ENCODE measurements around the gene ZCCHC7. TPM values are rescaled to one million over a fixed set of nuclear protein-coding genes. Genes with fewer than 3 reads are reported as not detected.

Gene ZCCHC7
- total RNA-seq, 1 donor: 32.6 TPM

DNA sequence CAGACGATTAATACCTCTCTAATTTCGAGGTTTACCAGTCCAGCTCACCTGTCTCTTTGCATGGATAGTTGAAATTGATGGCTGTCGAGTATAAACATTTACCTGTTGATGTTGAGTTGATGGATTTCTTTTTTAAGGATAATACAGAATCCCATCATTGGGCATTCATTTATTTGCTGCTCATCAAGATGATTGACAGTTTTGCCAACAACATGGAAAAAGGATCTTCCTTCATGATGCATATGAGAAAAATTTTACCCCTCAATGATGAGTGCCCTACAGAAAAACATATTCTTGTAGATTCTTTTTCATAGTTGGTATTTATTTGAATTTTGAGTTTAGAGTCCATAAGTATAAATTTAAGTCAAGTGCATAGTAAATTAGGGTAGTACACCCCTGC is 59.2 kb downstream of the ZCCHC7 start:
- H3K4me1 ChIP-seq (ENCODE audit: insufficient read depth, low read length): peaks cover under 1% of the 10 kb centered on the region
- TF ChIP-seq, protein P1, sequence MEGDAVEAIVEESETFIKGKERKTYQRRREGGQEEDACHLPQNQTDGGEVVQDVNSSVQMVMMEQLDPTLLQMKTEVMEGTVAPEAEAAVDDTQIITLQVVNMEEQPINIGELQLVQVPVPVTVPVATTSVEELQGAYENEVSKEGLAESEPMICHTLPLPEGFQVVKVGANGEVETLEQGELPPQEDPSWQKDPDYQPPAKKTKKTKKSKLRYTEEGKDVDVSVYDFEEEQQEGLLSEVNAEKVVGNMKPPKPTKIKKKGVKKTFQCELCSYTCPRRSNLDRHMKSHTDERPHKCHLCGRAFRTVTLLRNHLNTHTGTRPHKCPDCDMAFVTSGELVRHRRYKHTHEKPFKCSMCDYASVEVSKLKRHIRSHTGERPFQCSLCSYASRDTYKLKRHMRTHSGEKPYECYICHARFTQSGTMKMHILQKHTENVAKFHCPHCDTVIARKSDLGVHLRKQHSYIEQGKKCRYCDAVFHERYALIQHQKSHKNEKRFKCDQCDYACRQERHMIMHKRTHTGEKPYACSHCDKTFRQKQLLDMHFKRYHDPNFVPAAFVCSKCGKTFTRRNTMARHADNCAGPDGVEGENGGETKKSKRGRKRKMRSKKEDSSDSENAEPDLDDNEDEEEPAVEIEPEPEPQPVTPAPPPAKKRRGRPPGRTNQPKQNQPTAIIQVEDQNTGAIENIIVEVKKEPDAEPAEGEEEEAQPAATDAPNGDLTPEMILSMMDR (IDR thresholded peaks at IDR 0.05; ENCODE audit: extremely low read depth, low read depth, low read length): no peak
- H3K27ac ChIP-seq (ENCODE audit: low read depth, low read length): no peak overlapping the region
- H3K27me3 ChIP-seq (ENCODE audit: insufficient read depth, low read length): no peaks in the 10 kb centered on the region
- H3K4me3 ChIP-seq (ENCODE audit: insufficient read depth, low read length): no peak overlapping the region
- H4K20me1 ChIP-seq (ENCODE audit: insufficient read depth, low read length): no peaks in the 10 kb centered on the region
- H2AFZ ChIP-seq (ENCODE audit: low read length): no peak overlapping the region
- no peak for DNase-seq (ENCODE audit: insufficient read length, low spot score, missing footprints)
- peaks cover 13% of the 10 kb centered on the region for H3K79me2 ChIP-seq (ENCODE audit: insufficient read depth, low read length)
- no peaks in the 10 kb centered on the region for H3K36me3 ChIP-seq (ENCODE audit: insufficient read depth, low read length)
- no peaks in the 10 kb centered on the region for H3K9me3 ChIP-seq (ENCODE audit: low read depth, low read length)
- H3K4me2 ChIP-seq (ENCODE audit: insufficient read depth, low read length): no peak overlapping the region

DNA sequence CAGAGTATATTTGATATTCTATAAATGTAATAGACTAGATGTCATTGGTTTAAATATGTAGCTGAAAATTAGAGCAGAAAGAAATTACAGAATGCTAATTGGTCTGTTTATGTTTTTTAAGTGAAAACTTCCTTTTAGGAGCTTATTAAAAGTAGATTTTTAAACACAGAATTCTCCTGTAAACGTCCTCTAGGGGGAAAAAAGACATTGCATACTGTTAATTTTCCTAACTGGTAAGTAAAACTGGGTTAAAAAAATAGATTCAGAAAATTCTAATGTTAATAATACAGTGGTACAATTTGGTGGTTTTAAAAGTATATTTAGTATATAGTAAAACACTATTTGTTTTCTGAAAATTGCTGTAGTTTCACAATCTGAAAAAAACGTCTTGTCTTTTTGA is 59.8 kb downstream of the ZCCHC7 start:
- no peaks in the 10 kb centered on the region for H4K20me1 ChIP-seq (ENCODE audit: insufficient read depth, low read length)
- H3K4me1 ChIP-seq (ENCODE audit: insufficient read depth, low read length): no peaks in the 10 kb centered on the region
- H3K79me2 ChIP-seq (ENCODE audit: insufficient read depth, low read length): peaks cover 19% of the 10 kb centered on the region
- no peak overlapping the region for H3K4me2 ChIP-seq (ENCODE audit: insufficient read depth, low read length)
- TF ChIP-seq, protein P1 (IDR thresholded peaks at IDR 0.05; ENCODE audit: extremely low read depth, low read depth, low read length): no peak
- no peaks in the 10 kb centered on the region for H3K36me3 ChIP-seq (ENCODE audit: insufficient read depth, low read length)
- no peak for DNase-seq (ENCODE audit: insufficient read length, low spot score, missing footprints)
- no peak overlapping the region for H3K27ac ChIP-seq (ENCODE audit: low read depth, low read length)
- no peak overlapping the region for H3K4me3 ChIP-seq (ENCODE audit: insufficient read depth, low read length)
- H2AFZ ChIP-seq (ENCODE audit: low read length): no peak overlapping the region
- no peaks in the 10 kb centered on the region for H3K27me3 ChIP-seq (ENCODE audit: insufficient read depth, low read length)
- H3K9me3 ChIP-seq (ENCODE audit: low read depth, low read length): no peaks in the 10 kb centered on the region

DNA sequence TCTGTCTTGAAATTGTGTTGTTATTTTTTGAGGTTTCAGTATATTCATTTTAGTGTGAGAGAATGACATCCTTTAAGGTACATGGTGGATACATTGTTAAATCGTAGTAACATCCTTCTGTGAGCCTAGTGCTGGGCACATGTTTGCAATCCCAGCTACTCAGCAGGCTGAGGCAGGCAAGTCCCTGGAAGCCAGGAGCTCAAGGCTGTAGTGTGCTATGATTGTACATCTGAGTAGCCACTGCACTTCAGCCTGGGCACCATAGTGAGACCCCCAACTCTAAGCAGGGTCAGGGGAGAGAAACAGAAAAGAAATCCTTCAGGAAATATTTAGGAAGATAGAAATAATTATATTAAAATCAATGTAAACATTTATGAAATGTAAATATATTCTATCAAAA is 62.3 kb downstream of the ZCCHC7 start:
- Histone ChIP-seq H2AFZ (ENCODE audit: low read length) (no peak overlapping the region), H3K4me3 (ENCODE audit: insufficient read depth, low read length) (no peak overlapping the region), H4K20me1 (ENCODE audit: insufficient read depth, low read length) (no peaks in the 10 kb centered on the region), H3K4me1 (ENCODE audit: insufficient read depth, low read length) (peaks cover 7% of the 10 kb centered on the region), H3K79me2 (ENCODE audit: insufficient read depth, low read length) (peaks cover 22% of the 10 kb centered on the region), H3K27me3 (ENCODE audit: insufficient read depth, low read length) (no peaks in the 10 kb centered on the region), H3K36me3 (ENCODE audit: insufficient read depth, low read length) (no peaks in the 10 kb centered on the region), H3K9me3 (ENCODE audit: low read depth, low read length) (no peaks in the 10 kb centered on the region), H3K4me2 (ENCODE audit: insufficient read depth, low read length) (no peak overlapping the region), H3K27ac (ENCODE audit: low read depth, low read length) (no peak overlapping the region)
- TF ChIP-seq, protein P1 (IDR thresholded peaks at IDR 0.05; ENCODE audit: extremely low read depth, low read depth, low read length): no peak
- no peak for DNase-seq (ENCODE audit: insufficient read length, low spot score, missing footprints)

DNA sequence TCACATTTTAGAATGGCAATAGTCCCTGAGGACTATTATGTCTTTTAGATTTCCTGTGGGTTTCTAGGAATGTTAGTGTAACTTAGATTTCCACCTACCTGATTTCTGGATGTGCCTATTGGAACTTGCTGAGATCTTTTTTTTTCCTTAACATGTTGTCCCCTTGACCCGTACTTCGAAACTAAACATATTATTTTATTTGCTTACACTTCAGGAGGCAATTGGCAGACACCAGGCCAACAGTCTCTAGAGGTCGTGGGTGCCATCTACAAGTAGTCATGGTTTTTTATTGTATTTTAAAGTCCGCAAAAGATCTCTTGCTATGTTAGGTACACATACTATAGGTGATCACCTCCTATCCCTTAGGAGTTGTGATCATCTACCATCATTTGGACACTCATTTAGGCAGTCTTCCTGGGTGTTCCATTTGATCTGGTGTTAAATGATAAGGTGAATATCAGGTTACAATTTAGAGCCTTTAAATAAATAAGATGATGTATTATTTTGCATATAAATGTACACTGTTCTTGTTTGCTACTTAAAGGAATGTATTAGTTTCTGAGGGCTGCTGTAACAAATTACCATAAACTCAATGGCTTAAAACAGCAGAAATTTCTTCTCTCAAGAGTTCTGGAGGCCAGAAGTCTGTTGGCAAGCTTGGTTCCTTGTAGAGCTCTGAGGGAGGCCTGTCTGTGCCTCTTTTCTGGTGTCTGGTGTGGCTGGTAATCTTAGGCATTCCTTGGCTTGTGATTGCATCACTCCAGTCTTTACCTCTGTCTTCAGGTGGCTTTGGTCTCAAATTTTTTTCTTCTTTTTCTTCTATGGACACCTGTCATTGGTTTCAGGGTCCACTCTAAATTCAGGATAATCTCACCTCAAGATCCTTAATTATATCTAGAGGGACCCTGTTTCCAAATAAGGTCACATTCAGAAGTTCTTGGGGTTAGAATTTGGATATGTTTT is 64.8 kb downstream of the ZCCHC7 start:
- DNase-seq (ENCODE audit: insufficient read length, low spot score, missing footprints): no peak
- Histone ChIP-seq H3K79me2 (ENCODE audit: insufficient read depth, low read length) (peaks cover 19% of the 10 kb centered on the region), H3K4me3 (ENCODE audit: insufficient read depth, low read length) (no peak overlapping the region), H2AFZ (ENCODE audit: low read length) (no peak overlapping the region), H3K4me1 (ENCODE audit: insufficient read depth, low read length) (peaks cover 10% of the 10 kb centered on the region), H3K27ac (ENCODE audit: low read depth, low read length) (no peak overlapping the region), H4K20me1 (ENCODE audit: insufficient read depth, low read length) (no peaks in the 10 kb centered on the region), H3K4me2 (ENCODE audit: insufficient read depth, low read length) (no peak overlapping the region), H3K36me3 (ENCODE audit: insufficient read depth, low read length) (no peaks in the 10 kb centered on the region), H3K9me3 (ENCODE audit: low read depth, low read length) (no peaks in the 10 kb centered on the region), H3K27me3 (ENCODE audit: insufficient read depth, low read length) (no peaks in the 10 kb centered on the region)
- TF ChIP-seq, protein P1 (IDR thresholded peaks at IDR 0.05; ENCODE audit: extremely low read depth, low read depth, low read length): no peak
